LNCaP clone FGC (cell line): Measurements from ENCODE around the gene MAST1.

Source experiments
- DNase-seq: peaks from one replicate; pipeline ENCODE4 v3.0.0-alpha.2; 2011; ENCODE audit warnings: low read depth
- H3K4me3 ChIP-seq: 2 replicates; pipeline ENCODE4 v1.5.1; 2011; ENCODE audit warnings: mild to moderate bottlenecking, low read depth, low read length, control low read depth
- TF ChIP-seq, protein P1 (sequence below): IDR thresholded peaks from 2 replicates; pipeline ENCODE4 v1.5.1; 2012; ENCODE audit warnings: mild to moderate bottlenecking; ENCODE audit not compliant: control insufficient read depth, insufficient read depth; ENCODE audit errors: extremely low read depth

The MAST1 gene

GRCh38 chr19:12890787-12891552 lies 52.7 kb downstream of the MAST1 start, which contains the start of gene GCDH:
Gene GCDH, plus strand, starts transcription at chr19:12891160. Its CDS starts 145 bp downstream, at chr19:12891305.
- TF ChIP-seq, protein P1, sequence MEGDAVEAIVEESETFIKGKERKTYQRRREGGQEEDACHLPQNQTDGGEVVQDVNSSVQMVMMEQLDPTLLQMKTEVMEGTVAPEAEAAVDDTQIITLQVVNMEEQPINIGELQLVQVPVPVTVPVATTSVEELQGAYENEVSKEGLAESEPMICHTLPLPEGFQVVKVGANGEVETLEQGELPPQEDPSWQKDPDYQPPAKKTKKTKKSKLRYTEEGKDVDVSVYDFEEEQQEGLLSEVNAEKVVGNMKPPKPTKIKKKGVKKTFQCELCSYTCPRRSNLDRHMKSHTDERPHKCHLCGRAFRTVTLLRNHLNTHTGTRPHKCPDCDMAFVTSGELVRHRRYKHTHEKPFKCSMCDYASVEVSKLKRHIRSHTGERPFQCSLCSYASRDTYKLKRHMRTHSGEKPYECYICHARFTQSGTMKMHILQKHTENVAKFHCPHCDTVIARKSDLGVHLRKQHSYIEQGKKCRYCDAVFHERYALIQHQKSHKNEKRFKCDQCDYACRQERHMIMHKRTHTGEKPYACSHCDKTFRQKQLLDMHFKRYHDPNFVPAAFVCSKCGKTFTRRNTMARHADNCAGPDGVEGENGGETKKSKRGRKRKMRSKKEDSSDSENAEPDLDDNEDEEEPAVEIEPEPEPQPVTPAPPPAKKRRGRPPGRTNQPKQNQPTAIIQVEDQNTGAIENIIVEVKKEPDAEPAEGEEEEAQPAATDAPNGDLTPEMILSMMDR, result no peak
- DNase-seq, result peak; percentile 98
- H3K4me3 ChIP-seq, result peak within 1 kb of the TSS; percentile 99

DNA sequence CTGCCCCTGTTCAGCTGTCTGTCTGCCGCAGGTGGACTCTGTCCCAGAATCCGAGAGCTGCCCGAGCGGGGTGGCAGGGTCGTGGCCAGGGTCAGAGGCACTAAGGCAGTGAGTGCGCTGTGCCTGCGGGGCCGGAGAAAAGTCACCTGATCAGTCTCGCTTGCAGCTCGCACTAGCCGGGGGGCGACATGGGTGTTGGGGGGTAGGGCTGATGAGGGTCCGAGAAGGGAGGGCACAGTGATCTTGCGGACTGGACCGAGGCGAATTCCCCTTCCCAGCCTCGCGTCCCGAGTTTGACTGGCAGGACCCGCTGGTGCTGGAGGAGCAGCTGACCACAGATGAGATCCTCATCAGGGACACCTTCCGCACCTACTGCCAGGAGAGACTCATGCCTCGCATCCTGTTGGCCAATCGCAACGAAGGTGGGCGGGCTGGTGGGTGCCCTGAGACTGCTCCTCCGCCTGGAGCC lies 53.3 kb downstream of the MAST1 start:
- H3K4me3 ChIP-seq, result peak overlapping the region; percentile 99
- TF ChIP-seq, protein P1, result no peak
- no peak for DNase-seq

- TF ChIP-seq, protein P1, result no peak
- no peak for DNase-seq
- no peak overlapping the region for H3K4me3 ChIP-seq
Measured at GRCh38 chr19:12893582-12893981, 55.3 kb downstream of the MAST1 start.

DNA sequence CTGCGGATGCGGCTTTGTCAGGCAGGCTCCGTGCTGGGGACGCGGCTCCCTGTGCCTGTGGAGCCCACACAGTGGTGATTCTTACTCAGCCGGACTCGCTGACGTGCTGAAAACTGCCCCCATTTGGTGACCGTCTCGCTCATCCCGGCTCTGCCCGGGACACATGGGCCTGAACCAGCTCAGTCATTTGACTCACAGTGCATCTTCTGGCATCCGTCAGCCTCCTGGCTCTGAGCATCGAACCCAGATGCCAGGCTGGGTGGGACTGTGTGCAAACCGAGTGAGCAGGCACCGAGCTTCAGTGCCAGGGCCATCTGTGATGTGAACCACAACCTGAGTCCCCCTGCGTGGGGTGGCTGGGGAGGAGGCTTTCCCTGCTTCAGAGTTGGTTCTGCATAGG lies 58.1 kb downstream of the MAST1 start:
- DNase-seq, result no peak
- H3K4me3 ChIP-seq, result no peak overlapping the region
- TF ChIP-seq, protein P1, result no peak

- TF ChIP-seq, protein P1, result no peak
- no peak for DNase-seq
- no peak overlapping the region for H3K4me3 ChIP-seq
Measured at GRCh38 chr19:12899891-12900518, 61.7 kb downstream of the MAST1 start.

- no peak for DNase-seq
- no peak overlapping the region for H3K4me3 ChIP-seq
- TF ChIP-seq, protein P1, result no peak
Measured at GRCh38 chr19:12907166-12907565, 68.9 kb downstream of the MAST1 start.
